ENCODE measurements around the gene SBF2. TPM values are rescaled to one million over a fixed set of nuclear protein-coding genes. Genes with fewer than 3 reads are reported as not detected.
A peak's percentile ranks its signal among the peaks of the same experiment; 100 is the strongest.
"Not testable (repeated sequence)": the region's sequence is repeated elsewhere in the genome, so short reads cannot be mapped to it uniquely, and the experiment has no call there.

SBF2 gene
- polyA plus RNA-seq, 3 donors = 47.2 to 63.1 (median 53.7) TPM

DNA sequence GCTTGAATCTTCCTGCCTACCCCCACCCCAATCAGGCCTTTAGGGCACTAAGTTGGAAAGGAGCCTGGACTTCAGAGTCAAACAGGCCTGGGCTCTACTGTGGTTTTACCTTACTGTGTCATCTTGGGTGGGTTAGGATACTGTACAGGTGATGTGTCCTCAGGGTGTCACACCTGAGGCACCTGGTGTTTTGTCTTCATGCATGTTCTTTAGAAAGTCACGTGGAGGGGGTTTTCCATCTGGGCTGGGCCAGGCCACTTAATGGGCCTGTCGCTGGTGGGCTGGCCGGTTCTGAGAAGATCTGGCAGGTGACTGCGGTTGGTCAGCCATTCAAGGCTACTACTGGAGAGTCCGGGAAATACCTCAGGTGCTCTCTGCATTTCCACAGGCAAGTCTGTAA lies 537.6 kb downstream of the SBF2 start:
- no peak for DNase-seq

DNA sequence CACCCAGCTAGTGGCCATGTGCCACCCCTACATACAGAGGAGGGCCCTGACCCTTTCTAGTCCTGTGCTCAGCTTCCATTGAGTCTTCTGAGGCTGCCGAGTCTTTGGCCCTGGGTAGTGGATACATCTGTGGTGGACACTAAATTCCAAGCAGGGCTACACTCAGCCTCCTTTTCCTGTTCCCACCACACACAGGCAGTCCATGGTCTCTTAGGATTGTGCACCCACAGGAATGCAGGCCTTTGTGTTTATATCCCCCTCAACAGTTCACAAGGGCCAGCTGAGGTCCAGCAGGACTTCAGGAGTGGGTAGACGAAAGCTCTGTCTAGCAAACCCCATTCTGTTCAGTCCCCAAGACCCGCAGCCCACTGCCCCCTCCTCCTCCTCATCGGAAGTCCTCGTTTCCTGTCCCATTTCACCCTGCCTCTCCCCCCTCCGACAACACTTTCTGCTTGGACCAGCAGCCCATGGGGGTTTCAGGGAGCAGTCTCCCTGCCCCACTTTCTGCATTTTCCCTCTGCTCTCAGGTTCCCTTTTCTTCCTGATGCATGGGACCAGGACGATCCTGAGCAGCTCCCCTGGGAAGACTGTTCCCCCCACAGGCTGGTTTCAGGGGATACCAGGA lies 538.3 kb downstream of the SBF2 start:
- DNase-seq = no peak

DNA sequence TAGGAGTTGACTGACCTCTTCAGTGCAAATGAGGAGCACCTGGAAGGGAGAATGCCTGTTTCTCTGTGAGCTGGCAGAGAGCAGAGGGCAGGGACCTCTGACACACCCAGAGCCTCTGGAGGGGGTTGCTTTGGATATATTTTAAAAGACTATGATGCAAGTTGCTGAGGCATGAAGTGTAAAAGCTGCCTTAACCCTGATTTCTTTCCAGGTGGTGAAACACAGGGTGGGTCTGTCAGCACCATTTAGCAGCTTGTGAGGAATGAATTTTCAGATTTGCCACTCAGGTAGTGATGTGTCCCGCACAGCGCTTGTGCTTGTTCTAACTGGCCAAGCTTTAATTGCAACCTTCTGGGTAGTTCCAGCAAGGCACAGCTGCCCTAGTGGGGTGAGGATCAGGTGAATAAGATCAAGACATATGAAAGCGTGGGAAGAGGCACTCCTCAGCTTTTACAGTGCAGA lies 540.0 kb downstream of the SBF2 start:
- DNase-seq = no peak

DNA sequence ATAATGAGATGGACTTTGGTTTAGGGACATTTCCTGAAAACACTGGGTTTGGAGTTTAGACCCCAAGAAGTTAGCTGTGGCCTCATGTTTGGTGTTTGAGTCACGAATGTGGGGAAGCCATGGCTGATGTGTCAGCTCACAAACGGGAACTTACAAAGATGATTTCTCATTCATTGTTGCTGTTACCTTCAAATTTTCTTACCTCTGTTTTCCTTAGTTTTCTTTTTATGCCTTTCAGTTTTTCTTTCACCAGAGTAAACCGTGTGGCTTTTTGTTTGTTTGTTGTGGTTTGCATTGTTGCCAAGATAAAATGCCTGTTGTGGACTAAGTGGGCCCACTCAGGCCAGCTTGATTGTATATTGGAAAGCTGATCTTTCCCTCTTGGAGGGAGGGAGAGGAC lies 541.0 kb downstream of the SBF2 start:
- no peak for DNase-seq

DNA sequence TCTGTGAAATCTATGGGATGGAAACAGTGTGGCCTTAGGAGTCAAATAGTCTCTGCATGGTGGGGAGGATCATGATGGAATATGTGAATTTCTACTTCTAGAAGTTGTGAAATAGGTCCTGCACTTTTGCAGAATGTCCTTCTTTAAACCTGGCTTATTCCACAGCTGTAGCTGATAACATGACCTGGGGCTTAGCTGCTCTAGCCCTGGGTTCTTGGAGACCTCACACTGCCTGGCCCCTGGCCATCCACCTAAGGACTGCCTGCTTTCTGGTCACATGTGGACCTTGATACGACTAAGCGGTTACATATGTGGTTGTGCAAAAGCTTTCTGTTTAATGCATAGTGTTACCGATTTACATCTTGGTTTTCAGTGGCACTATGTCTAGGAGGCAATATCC lies 541.9 kb downstream of the SBF2 start:
- DNase-seq = no peak

DNA sequence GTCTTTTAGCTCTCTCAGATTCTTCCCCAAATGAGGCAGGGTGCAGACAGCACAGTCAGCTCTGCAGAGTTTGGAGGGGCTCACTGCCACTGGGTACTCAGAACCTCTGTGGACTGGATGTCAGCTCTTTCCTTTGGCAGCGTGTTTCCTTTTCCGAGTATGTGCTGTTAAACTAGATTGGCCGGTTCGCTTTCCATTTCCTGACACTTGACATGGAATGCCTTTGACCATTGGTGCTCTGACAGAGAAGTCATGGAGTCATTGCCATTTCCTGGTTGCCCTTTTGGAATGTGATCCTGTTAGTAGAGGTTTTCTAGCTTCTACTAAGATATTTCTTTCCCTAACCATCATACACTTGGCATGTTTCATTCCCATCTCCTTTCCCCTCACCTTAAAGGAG lies 543.5 kb downstream of the SBF2 start:
- no peak for DNase-seq

DNA sequence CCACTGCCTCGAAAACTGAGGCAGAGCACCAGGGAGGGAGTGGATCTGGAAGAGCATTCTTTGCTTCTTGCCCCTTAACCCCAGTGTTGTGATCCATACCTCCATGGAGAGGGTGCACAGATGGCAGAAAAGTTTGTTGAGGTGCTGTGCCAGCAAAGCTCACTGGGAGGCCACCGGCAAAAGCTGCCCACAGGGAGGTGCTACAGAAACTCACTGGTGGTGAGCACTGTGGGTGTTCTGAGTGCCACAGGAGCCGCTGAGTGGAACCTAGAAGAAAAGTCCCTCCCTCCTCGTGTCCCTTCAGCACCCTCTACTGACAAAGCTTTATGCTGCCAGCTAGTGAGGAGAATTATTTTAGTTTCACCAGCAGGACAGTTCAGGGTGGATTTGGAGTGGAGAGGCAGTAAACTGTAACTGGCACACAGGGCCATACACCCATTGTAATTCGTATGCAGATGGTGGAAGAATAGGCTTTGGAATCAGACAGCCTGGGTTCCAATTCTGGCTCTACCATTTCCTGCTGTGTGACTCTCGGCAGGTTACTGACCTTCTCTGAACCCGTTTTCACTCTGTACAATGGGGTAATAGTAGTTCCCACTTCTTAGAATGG lies 545.6 kb downstream of the SBF2 start:
- peak; percentile 57 for DNase-seq

DNA sequence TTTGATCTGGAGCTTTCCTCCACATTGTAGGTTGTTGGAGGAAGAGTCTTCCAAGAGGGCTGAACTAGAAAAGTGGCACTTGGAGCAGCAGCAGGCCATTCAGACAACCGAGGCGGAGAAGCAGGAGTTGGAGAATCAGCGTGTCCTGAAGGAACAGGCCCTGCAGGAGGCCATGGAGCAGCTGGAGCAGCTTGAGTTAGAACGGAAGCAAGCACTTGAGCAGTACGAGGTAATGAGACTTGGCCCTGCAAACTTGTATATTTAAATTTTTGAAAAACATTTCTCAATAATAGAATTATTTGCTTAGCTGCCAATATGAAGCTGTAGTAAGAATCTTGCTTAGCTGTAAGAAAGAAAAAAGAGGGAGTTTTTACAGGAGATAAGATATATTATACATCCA lies 546.2 kb downstream of the SBF2 start:
- no peak for DNase-seq

DNA sequence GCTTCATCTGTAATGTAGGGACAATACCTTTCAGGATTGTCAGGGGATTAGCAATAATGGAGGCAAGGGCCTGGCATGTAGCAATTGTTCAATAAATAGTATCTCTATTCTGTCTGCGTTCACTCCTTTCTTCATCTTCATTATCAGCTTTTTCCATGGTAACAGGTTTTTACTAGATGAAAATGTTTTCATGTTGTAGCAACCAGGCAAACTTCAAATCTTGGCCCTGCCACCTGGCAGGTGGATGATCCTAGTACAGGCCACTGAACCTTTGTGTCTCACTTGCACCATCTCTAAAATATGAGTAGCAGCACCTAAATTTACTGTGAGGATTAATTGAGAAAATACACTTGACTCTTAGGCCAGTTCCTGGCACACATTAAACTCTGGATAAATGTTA lies 546.8 kb downstream of the SBF2 start:
- no peak for DNase-seq

DNA sequence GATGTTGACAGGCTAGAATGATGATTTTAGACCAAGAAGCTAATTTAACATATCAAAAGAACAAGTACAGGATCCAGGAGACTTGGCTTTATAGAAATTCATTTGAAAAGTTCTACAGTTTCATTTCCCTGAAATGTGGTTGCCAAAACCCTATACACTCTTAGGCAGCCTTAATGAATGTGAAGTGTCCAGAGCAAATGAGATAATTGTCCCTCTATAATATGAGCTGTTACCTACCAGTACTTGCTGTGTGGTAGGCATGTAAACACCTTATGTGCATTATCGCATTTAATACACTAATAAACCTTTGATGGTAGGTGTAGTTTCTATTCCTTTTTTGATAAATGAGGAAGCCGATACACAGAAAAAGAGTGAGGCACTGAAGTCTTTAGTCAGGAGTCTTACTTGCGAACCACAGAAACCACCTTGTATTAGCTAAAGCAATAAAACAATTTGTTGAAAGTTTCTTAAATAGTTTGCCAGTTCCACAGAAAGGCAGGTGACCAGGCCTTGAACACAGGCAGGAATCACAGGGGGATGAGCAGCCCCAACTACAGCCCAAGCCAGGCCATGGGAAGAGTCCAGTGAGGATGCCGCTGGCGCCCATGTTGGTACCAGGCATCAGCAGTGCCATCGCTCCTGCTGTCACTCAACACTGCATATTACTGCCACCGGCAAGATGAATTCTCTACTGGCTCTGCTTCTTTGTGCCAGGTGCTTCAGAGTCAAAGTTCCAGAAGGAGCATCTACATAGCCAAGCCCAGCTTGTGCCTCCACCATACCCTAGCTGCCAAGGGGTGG lies 548.4 kb downstream of the SBF2 start:
- DNase-seq = no peak

DNA sequence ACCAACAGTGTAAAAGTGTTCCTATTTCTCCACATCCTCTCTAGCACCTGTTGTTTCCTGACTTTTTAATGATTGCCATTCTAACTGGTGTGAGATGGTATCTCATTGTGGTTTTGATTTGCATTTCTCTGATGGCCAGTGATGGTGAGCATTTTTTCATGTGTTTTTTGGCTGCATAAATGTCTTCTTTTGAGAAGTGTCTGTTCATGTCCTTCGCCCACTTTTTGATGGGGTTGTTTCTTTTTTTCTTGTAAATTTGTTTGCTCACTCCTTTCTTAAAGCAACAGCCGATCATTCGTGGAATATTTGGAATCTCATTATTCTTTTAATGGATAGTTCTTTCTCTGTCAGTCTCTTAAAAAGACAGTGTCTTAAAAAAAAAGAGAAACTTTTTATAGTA lies 550.5 kb downstream of the SBF2 start:
- not testable (repeated sequence) for DNase-seq

DNA sequence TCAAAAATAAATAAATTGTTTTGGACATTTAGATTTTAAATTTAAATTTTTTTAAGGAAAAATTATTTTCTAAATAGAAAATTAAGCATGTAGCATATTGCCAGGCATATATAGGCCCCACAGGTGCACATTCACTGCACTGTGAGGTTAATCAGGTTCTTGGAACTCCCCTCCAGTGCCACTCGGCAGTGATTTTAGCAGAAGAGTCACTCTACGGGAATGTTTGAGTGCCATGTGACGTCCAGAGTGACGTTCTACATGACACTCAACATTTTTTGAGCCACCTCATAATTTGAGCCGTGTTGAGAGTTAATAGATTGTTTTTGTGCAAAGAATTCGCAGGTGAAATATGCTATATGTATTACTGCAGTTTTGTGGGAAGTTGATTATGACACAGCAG lies 552.8 kb downstream of the SBF2 start:
- DNase-seq = no peak

DNA sequence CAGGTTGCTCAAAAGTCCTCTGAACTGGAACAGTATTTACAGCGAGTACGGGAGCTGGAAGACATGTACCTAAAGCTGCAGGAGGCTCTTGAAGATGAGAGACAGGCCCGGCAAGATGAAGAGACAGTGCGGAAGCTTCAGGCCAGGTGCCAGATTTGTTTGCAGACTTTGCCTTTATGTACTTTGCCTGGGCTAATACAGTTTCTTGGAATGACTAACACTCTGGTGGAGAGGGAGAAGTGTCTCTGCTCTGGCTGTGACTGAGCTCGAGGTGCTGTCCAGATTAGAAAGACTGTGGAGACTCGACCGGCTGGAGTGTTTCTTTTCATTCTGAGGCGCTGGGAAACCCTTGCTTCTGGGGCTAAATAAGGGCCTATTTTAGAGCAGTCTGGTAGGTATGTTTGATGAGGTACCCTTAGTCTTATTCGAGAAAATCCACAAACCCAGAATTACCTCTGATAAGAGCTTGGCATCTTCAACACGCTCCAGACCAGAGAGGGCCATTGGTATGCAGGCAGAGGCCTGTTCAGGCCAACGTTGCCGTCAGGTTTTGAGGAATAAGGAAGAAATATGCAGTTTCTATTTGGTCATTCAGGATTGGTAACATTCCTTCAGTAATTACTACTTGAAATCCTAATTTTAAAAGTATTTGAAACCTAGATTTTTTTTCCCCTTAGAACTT lies 553.7 kb downstream of the SBF2 start:
- no peak for DNase-seq

DNA sequence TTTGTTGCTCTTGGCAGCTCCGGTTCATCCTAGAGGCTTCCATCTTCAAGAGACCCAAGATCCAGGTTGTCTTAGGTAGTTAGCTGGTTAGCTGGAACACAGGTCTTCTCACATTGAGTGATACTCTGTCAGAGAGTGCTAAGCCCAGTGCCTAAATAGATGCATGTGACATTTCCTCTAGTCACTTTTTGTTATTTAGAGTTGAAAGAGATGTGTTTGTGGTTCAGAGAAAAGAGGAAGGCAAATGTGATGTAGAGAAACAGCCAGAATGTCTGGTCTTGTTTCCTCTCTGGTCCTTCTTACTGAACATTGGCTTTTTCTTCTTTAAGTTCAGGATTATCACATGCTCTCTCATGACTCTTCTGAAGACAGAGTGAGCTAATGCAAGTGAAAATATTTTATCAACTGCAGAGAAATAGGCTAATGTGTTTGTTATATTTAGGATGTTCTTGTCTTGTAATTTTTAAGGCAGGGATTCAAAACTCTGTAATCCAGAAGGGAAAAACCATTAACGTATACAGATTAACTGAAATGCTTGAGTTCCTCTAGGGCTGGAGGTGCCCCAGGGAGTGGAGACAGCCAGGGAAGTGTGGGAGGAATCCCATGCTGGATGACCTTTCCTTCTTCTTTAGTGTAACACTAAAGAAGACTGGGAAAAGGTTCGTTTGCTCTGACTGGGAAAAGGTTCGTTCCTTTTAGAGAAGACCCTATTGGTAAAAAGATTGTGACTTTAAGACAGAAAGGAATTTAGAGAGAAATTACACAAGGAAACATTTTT lies 554.7 kb downstream of the SBF2 start:
- no peak for DNase-seq

DNA sequence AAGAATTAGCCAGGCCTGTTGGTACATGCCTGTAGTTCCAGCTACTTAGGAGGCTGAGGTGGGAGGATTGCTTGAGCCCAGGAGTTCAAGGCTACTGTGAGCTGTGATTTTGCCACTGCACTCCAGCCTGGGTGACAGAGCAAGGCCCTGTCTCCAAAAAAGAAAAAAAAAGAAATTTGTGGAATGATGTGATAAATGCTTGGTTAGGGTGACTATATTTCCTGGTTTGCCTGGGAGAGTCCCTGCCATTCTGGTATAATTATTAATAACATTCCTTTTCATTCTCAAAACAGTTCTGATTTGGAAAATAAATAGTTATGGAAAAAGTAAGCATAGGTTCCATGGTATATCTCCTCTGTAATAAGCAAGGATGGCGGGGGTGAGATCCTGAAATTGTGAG lies 555.3 kb downstream of the SBF2 start:
- no peak for DNase-seq

DNA sequence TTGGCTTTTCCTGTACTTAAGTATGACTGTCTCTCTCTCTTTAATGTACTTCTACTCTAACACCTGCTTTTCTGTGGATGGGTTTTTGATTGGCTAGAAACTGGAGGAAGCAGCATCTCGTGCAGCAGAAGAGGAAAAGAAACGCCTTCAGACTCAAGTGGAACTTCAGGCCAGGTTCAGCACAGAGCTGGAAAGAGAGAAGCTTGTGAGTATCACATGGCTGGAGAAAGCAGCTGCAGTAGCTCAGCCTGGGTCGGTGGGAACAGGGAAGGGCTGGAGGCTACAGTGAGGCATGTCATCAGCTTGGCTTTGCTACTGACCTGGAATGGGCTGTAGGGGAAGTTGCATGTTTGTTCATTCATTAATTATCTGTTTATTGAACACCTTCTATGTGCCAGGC lies 555.9 kb downstream of the SBF2 start:
- no peak for DNase-seq

DNA sequence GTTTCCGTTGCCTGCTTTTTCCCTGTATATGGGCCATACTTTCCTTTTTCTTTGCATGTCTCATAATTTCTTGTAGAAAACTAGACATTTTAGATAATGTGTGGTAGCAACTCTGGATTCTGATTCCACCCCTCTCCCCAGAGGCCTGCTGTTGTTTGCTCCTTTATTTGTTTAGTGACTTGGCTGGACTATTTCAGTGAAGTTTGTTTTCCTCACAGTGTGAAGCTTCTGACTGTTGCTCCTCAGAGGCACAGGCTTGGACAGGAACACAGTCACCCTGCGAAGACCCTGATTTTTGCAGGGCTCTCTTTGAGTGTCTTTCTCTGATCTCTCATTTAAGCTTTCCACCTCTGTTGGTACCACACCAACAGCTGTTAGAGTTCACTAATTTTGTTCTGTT lies 557.7 kb downstream of the SBF2 start:
- DNase-seq = no peak

DNA sequence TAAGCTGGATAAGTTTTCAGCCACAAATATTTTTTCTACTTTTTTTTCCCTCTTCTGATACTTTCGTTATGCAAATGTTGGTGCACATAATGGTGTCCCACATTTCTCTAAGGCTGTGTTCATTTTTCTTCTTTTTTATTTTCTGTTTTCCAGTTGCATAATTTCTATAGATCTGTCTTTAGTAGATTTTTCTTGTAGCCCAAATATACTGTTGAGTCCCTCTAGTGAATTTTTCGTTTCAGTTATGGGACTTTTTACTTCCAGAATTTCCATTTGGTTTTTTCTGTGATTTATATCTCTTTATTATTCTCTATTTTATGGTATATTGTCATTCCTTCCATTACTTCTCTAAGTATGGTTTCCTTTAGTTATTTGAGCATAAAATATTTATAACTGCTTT lies 558.1 kb downstream of the SBF2 start:
- no peak for DNase-seq

DNA sequence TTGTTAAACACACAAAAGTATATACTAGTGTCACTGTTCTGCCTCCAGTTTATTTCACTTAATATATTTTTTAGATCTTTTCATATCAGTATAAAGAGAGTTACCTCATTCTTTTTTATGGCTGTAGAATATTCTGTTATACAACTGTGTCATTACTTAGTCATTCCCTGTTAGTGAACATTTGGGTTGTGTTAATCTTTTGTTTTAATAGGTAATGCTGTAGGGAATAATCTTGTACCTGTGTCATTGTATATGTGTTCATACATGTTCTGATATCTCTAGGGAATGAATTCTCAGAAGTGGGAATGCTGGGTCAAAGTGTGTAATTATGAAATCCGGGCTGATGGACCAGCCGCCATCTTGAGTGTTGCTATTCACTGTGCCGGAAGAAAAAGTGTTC lies 558.8 kb downstream of the SBF2 start:
- DNase-seq = no peak

DNA sequence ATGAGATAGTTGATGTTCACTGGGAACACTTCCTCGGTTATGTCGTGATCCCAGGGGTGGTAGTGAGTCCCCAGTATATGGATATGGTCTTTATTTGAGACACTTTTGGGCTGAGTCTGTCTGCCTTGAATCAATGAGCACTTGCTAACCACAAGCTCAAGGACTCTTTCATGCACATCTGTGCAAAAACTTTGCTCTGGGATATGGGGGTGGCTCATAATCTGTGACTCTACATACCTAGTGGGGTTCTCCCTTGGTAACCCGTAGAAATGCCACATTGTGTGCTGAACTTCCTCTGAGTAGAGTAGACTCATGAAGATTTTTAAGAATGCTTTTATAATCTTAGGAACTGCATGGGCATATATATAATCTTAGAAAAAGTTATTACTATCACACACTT lies 560.8 kb downstream of the SBF2 start:
- DNase-seq = no peak

DNA sequence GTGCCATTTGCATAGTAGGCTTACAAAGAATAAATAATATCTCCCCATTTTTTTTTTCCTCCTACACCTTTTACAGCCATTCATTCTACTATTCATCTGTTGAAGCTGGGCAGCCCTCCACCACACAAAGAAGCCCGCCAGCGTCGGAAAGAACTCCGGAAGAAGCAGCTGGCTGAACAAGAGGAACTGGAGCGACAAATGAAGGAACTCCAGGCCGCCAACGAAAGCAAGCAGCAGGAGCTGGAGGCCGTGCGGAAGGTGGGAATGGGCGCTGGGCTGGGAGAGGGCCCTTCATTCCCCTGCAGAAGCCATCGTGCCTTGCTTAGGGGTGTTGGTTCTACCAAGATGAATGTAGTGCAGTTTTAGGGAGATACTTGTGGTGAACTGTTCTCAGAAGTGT lies 561.6 kb downstream of the SBF2 start:
- DNase-seq = no peak

DNA sequence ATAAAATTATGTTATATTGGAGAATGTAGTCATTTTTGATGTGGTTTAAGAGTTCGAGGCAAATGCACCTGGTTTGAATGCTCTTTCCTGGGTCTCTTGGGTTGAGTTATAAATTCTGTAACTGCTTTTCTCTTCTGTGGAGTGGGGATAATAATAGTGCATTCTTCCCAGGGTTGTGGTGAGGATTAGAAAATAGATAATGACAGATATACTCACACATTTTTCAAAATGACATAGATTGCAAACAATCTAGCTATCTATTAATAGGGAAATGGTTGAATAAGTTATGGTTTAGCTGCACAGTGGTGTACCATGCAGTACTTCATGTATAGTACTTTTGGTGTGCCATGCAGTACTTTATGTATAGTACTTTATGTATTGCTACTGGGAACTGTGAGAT lies 562.8 kb downstream of the SBF2 start:
- no peak for DNase-seq
